AG10803 (cell line): ENCODE measurements around the gene XXYLT1.

Experiments
- DNase-seq: peaks from one replicate; pipeline ENCODE4 v3.0.0; 2010; ENCODE audit warnings: low read depth
- H3K4me3 ChIP-seq: 2 replicates; pipeline ENCODE4 v1.5.1; 2011; ENCODE audit warnings: mild to moderate bottlenecking, low read length, control low read depth
- CTCF ChIP-seq: conservative IDR thresholded peaks from 2 replicates; pipeline ENCODE4 v1.5.1; 2011; ENCODE audit warnings: mild to moderate bottlenecking, low read length, control low read depth, inconsistent platforms

The XXYLT1 gene

DNA sequence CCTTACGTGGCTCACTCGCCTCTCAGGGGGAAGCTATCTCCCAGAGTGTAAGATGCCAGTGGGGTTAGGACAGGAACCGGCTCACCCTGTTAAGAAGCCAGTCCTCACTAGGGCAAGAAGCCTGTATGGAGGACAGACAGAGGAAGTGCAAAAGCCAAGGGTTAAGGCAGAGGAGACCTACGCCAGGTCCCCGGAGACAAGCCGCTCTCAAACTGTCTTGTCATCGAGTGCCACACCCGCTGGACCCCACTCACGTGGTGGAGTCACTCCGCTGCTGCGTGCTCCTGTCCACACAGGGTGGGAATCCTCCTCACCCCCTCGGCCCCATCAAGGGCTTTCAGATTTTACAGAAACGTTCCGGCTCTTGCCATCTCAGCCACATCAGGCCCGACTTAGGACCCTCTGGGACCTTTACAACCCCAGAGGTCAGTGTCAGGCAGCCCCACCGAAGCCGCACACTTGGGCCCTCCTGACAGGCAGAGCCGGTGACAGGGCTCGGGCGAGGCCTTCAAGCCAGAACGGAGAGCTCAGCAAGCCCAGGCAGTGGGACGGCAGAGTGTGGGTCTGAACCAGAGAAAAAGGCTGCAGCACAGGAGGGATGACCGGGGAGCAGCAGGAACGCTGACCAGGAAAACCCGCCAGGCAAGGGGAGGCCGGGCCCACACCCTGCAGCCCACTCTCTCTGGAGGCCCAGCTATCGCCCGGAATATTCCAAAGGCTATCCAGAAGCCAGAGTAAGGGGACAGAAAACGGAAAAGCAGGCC, 61.7 kb downstream of the XXYLT1 start:
- peak; percentile 26 for DNase-seq
- no peak for TF ChIP-seq CTCF
- H3K4me3 ChIP-seq = peak overlapping the region; percentile 48

DNA sequence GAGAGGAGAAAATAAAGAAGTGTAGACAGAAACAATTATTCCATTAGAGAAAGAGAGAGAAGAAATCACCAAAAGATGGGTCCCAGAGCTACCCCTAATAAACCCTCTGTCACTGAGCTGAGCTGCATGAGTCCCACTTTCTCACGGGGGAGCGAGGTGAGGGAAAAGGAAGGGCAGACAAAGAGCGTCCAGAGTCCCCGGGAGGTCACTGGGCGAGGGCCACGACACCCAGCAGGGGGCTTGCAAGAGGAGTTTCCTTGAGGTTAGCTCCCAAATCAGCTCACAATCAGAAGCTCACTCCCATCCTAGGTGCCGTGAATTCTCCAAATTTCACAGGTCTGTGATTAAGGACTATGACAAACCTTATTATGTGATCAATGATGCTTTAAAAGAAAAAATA, 62.3 kb downstream of the XXYLT1 start:
- H3K4me3 ChIP-seq = peak overlapping the region; percentile 48

DNA sequence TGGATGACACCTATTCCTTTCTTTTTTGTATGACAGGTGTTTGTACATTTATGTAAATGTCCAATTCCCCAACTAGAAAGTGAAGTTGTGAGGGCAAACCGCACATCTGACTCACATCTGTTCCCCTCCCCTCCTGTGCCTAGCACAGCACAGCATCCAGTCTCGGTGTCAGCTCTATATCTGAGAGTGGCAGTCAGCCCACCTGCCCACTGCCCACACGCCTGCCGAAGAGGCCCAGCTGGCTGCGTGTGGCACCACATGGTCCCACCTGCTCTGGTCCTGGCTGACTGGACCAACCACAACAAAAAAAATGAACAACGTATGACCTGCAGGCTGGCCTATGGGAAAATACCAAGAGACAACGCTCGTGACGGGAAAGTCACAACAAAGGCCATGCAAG, 62.8 kb downstream of the XXYLT1 start:
- TF ChIP-seq CTCF = no peak
- no peak for DNase-seq
- peak overlapping the region; percentile 15; the same call in 1 of the 2 replicates for H3K4me3 ChIP-seq

More for the DNA sequence above, 62.3 kb downstream of the XXYLT1 start:
- no peak; the same call in 1 of the 2 replicates for TF ChIP-seq CTCF
- no peak for DNase-seq

GRCh38 chr3:195207731-195208130, 63.2 kb downstream of the XXYLT1 start:
- peak; percentile 54 for DNase-seq
- no peak overlapping the region for H3K4me3 ChIP-seq

GRCh38 chr3:195207056-195207455, 63.9 kb downstream of the XXYLT1 start:
- no peak for TF ChIP-seq CTCF
- H3K4me3 ChIP-seq = no peak overlapping the region
- no peak for DNase-seq

More at GRCh38 chr3:195207731-195208130, 63.2 kb downstream of the XXYLT1 start:
- TF ChIP-seq CTCF = no peak

DNA sequence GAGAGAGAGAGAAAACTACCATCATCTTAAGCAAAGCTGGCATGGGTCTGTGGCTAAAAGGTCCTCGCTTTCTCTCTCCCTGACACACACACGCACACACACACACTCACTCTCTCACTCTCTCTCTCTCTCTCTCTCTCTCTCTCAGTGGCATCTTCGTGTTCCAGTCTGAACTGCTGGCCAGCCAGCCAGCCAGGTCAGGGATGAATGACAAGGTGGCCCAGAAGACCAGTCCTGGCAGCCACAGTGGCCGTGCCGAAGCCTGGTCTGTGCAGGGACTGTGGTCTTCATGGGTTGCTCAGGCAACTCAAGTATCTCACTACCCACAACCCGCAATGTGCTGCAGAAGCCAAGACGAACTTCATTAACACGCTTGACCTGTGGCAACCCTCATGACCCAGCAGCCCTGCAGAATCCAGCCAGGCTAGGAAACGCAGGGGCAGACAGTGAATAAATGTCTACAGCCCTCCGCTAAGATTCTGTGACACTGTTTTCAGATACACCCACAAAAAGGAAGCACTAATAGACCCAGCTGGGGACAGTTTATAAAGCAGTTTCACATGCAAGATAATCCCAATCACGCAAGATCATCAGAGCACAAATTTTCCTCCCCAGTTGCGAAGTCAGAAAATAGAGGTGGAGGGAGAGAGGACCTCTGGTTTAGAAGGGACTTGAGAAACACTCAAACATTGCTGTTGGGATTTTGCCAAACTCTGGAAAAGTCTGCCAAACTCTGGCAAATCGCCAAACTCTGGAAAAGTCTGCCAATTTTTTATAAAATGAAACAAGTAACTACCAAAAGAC, 66.4 kb downstream of the XXYLT1 start:
- no peak for TF ChIP-seq CTCF
- peak; percentile 91 for DNase-seq
- H3K4me3 ChIP-seq = no peak overlapping the region; the same call in 1 of the 2 replicates

DNA sequence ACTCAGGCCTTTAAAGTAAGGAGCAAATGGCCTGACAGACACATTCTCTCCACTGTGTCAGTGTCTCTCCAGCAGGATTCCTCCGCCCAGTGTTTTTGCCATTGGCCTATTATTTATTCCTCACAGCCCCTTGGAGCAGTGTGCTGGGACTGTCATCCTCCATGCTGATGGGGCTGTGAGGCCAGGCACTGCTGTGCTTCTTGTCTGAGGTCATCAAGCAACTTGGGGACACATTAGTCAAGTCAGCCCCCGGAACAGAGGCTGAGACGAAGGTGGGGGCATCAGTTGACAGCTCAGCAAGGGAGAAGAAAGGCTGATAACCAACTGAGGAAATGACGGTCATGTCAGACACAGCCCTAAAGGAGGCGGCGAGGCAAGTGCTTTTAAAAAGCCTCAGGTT, 67.4 kb downstream of the XXYLT1 start:
- no peak for TF ChIP-seq CTCF

More for the DNA sequence above, 67.4 kb downstream of the XXYLT1 start:
- H3K4me3 ChIP-seq = no peak overlapping the region
- DNase-seq = no peak
